Spleen (tissue), 11 donors: ENCODE data around the gene EXOC6B. TPM values are rescaled to one million over a fixed set of nuclear protein-coding genes. Genes with fewer than 3 reads are reported as not detected.

ENCODE experiments used
- DNase-seq: peaks from one replicate; pipeline ENCODE4 v3.0.0-alpha.2; 2020
- H3K27ac ChIP-seq, 8 donors: fragments of 200-600 bp; sonication (generic) in 7 of 8; 1 replicate in 4 of 8; 2 replicates in 4 of 8; pipeline versions ENCODE4 v1.5.0 to v1.8.0; 2016 to 2021; ENCODE audit warnings: inconsistent platforms in 4 of 8, mild to moderate bottlenecking in 4 of 8, moderate library complexity in 1 of 8
- H3K27me3 ChIP-seq, 7 donors: fragments of 200-600 bp; sonication (generic) in 6 of 7; replicated peaks in 1 of 7; 1 replicate in 4 of 7; 2 replicates in 3 of 7; pipeline versions ENCODE4 v1.5.0 to v1.8.0; 2016 to 2021; ENCODE audit warnings: inconsistent platforms in 3 of 7, mild to moderate bottlenecking in 1 of 7
- H3K36me3 ChIP-seq, 6 donors: fragments of 200-600 bp; sonication (generic) in 5 of 6; 1 replicate in 4 of 6; 2 replicates in 2 of 6; pipeline versions ENCODE4 v1.5.0 to v1.8.0; 2016 to 2021; ENCODE audit warnings: inconsistent platforms in 2 of 6
- H3K4me1 ChIP-seq, 6 donors: fragments of 200-600 bp; sonication (generic) in 5 of 6; 1 replicate in 3 of 6; 2 replicates in 3 of 6; pipeline versions ENCODE4 v1.5.0 to v1.8.0; 2016 to 2021; ENCODE audit warnings: inconsistent platforms in 3 of 6
- H3K4me3 ChIP-seq, 8 donors: fragments of 200-600 bp; sonication (generic) in 7 of 8; 1 replicate in 4 of 8; 2 replicates in 4 of 8; pipeline versions ENCODE4 v1.5.0 to v1.8.0; 2016 to 2021; ENCODE audit warnings: inconsistent platforms in 4 of 8, mild to moderate bottlenecking in 4 of 8, moderate library complexity in 2 of 8
- H3K9me3 ChIP-seq, 8 donors: fragments of 200-600 bp; sonication (generic) in 7 of 8; 1 replicate in 4 of 8; 2 replicates in 4 of 8; pipeline versions ENCODE4 v1.5.0 to v1.8.0; 2016 to 2021; ENCODE audit warnings: inconsistent platforms in 4 of 8
- POLR2A ChIP-seq, 3 donors: fragments of 450-650 bp; IDR thresholded peaks; one replicate each; pipeline ENCODE4 v1.5.1; 2017; ENCODE audit warnings: antibody characterized with exemption in 3 of 3, mild to moderate bottlenecking in 1 of 3
- POLR2AphosphoS5 ChIP-seq, 3 donors: sonication (generic); formaldehyde crosslinking; IDR thresholded peaks; one replicate each; pipeline ENCODE4 v1.5.1; 2017; ENCODE audit warnings: antibody characterized with exemption in 3 of 3
- WGBS, 5 donors: extraction: QIAGEN DNeasy Blood & Tissue Kit in 3 of 5; methylation state at CpG; one replicate each; pipeline versions ENCODE4 v1.1.5 to v1.1.7; 2013 to 2018; 5-methylcytosine and 5-hydroxymethylcytosine counted together
- intact Hi-C: fragments of 100-400 bp; cut with DNase I; formaldehyde crosslinking; loops from one replicate; pipeline ENCODE4 v1.15.0; 2023; ENCODE audit warnings: low total_unique reads
- polyA plus RNA-seq, 3 donors: library from polyadenylated mRNA; stranded (reverse); fragments of 200-250 nt; gene quantifications; one replicate each; pipeline ENCODE4 v1.2.1, GENCODE V29; 2013
- total RNA-seq, 7 donors: library from RNA; depleted of rRNA in 3 of 7; stranded (reverse); fragments of >200 nt in 3 of 7; fragmentation: NEBNext Ultra II Directional in 4 of 7; extraction: Animal tissue kit (Norgen Biotek cat#: 25700) in 4 of 7; gene quantifications; one replicate each; pipeline versions ENCODE4 v1.1.0 to v1.2.1, GENCODE V29; 2016 to 2021
- TF ChIP-seq, protein P1 (sequence below), 11 experiments: fragments of 200-600 bp in 7 of 11; fragments of 450-650 bp in 4 of 11; sonication (generic) in 4 of 11; IDR thresholded peaks in 8 of 11; conservative IDR thresholded peaks in 3 of 11; 1 replicate in 7 of 11; 2 replicates in 4 of 11; pipeline versions ENCODE4 v1.4.0 to v1.8.0; 2016 to 2021; ENCODE audit warnings: antibody characterized with exemption in 11 of 11, inconsistent platforms in 4 of 11, mild to moderate bottlenecking in 1 of 11
- donor health status: healthy with polysubstance abuse.
- donor health status: DM: no; HTN: no; CAD: no; lungs with moderate emphysema.
- donor health status: DM: no; HTN: no; CAD: no.
- donor health status: Bipolar disorder and iron deficiency.
- donor health status: healthy.
- donor health status: DM: no; HTN: no; CAD: no.
- donor health status: DM: yes; HTN: yes; CAD: no.

The EXOC6B gene
- total and polyA plus RNA-seq, 10 donors = 1.0 to 27.9 (median 18.0) TPM

DNA sequence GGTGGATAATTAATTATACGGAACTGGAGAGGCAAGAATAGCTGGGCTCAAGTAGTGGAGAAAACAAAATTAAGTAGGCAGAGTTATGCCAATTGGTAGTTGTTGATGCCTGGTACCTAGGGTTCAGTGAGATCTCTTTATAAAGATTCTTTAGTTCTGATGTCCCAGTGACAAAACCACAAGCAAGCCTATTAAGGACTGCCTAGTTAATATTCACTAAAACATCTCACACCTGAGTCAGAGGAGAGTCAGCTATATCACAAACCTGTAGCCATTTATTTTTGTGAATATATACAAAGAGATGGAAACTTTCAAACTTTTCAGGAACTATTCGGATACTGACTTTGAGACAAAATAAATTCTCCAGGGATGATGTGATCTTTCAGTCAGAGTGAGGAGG is 464.3 kb downstream of the EXOC6B start:
- Histone ChIP-seq H3K4me3 (no peak overlapping the region), H3K4me1 (no peaks in the 10 kb centered on the region), H3K27ac (no peak overlapping the region), H3K36me3 (peaks cover 0 to 19% (median 0%) of the 10 kb centered on the region in 6 donors), H3K27me3 (no peaks in the 10 kb centered on the region), H3K9me3 (no peaks in the 10 kb centered on the region)
- intact Hi-C loops = no loop called here
- DNase-seq = no peak
- TF ChIP-seq POLR2A (IDR thresholded peaks at IDR 0.05) = no peak
- TF ChIP-seq, protein P1, sequence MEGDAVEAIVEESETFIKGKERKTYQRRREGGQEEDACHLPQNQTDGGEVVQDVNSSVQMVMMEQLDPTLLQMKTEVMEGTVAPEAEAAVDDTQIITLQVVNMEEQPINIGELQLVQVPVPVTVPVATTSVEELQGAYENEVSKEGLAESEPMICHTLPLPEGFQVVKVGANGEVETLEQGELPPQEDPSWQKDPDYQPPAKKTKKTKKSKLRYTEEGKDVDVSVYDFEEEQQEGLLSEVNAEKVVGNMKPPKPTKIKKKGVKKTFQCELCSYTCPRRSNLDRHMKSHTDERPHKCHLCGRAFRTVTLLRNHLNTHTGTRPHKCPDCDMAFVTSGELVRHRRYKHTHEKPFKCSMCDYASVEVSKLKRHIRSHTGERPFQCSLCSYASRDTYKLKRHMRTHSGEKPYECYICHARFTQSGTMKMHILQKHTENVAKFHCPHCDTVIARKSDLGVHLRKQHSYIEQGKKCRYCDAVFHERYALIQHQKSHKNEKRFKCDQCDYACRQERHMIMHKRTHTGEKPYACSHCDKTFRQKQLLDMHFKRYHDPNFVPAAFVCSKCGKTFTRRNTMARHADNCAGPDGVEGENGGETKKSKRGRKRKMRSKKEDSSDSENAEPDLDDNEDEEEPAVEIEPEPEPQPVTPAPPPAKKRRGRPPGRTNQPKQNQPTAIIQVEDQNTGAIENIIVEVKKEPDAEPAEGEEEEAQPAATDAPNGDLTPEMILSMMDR (IDR thresholded peaks at IDR 0.05 in 8 of 11, conservative IDR thresholded peaks at IDR 0.05 in 3 of 11) = no peak
- TF ChIP-seq POLR2AphosphoS5 (IDR thresholded peaks at IDR 0.05) = no peak
- 44 to 93% (median 70%) methylated on average over 2 of the region's 2 CpGs for WGBS, 5 donors

DNA sequence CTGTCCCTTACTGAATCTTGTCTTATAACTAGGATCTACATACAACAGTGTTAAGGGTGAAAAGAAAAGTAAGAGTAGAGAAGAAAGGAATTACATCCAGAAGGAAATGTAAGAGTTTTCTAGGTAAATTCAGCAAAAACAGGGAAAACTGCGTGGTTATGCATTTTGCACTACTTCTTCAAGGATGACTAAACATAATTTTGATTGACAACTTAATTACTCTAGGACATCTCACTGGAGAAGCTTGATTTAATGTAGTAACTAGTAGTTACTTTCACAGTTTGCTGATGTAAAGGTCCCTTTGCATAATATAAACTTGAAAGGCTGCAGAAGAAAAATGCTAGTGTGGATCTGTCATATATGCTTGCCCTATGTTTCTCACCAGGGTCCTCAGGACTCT is 464.8 kb downstream of the EXOC6B start:
- intact Hi-C loops = no loop called here
- Histone ChIP-seq H3K36me3 (peaks cover 0 to 19% (median 0%) of the 10 kb centered on the region in 6 donors), H3K27me3 (no peaks in the 10 kb centered on the region), H3K4me3 (no peak overlapping the region), H3K4me1 (no peaks in the 10 kb centered on the region), H3K9me3 (no peaks in the 10 kb centered on the region), H3K27ac (no peak overlapping the region)
- WGBS, 5 donors = 86 to 93% (median 90%) methylated on average over 1 of the region's 1 CpG
- TF ChIP-seq POLR2AphosphoS5 (IDR thresholded peaks at IDR 0.05) (no peak), POLR2A (IDR thresholded peaks at IDR 0.05) (no peak)
- TF ChIP-seq, protein P1 (IDR thresholded peaks at IDR 0.05 in 8 of 11, conservative IDR thresholded peaks at IDR 0.05 in 3 of 11) = no peak
- no peak for DNase-seq

DNA sequence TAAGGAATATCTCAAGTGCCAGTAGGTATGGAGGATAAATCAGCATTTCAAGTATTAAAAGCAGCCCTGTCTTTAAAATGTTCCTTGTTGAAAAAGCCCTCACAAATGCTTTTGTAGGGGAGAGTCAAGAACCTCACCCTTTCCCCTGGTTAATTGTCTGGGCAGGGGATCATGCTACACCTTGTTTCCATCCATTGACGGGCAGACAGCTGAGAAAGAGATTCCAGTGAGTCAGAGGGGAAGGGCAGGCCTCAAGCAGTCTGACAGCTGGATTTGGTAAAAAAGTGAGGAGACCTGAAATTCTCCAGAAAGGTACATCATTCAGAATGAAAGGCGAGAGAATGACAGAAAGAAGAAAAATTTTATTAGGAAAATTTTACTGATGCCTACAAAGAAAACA is 475.0 kb downstream of the EXOC6B start:
- H3K9me3 ChIP-seq = peaks cover 0 to 5% (median 0%) of the 10 kb centered on the region in 8 donors
- intact Hi-C loops = no loop called here
- H3K27me3 ChIP-seq = no peaks in the 10 kb centered on the region
- no peak overlapping the region for H3K4me3 ChIP-seq
- TF ChIP-seq, protein P1 (IDR thresholded peaks at IDR 0.05 in 8 of 11, conservative IDR thresholded peaks at IDR 0.05 in 3 of 11) = no peak
- no peak for TF ChIP-seq POLR2AphosphoS5 (IDR thresholded peaks at IDR 0.05)
- TF ChIP-seq POLR2A (IDR thresholded peaks at IDR 0.05) = no peak
- no peaks in the 10 kb centered on the region for H3K4me1 ChIP-seq
- DNase-seq = no peak
- no peaks in the 10 kb centered on the region for H3K36me3 ChIP-seq
- H3K27ac ChIP-seq = no peak overlapping the region
- WGBS, 5 donors = 84 to 97% (median 90%) methylated on average over 2 of the region's 2 CpGs

DNA sequence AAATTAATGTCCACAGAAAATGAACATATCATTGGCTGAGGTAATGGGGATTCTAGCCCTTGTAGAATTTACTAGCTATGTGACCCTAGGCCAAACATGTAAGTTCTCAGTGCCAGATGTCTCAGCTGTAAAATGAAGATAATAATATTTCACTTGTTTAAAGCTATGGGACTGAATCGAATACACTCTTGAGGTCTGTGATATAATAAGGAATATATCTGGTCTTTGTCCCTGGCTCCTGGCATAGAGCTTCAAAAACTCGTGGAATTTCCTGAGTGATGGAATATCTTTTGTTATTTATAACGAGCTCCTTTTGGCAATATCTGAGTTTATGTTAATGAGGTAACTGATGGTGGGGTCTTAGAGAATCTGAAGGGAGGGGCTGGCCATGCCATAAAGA is 476.8 kb downstream of the EXOC6B start:
- H3K36me3 ChIP-seq = no peaks in the 10 kb centered on the region
- 67 to 83% (median 71%) methylated on average over 3 of the region's 3 CpGs for WGBS, 5 donors
- intact Hi-C loops = no loop called here
- TF ChIP-seq POLR2A (IDR thresholded peaks at IDR 0.05) (no peak), POLR2AphosphoS5 (IDR thresholded peaks at IDR 0.05) (no peak)
- TF ChIP-seq, protein P1 (IDR thresholded peaks at IDR 0.05 in 8 of 11, conservative IDR thresholded peaks at IDR 0.05 in 3 of 11) = no peak
- H3K4me1 ChIP-seq = no peaks in the 10 kb centered on the region
- no peak overlapping the region for H3K4me3 ChIP-seq
- peaks cover 0 to 18% (median 11%) of the 10 kb centered on the region in 8 donors for H3K9me3 ChIP-seq
- H3K27ac ChIP-seq = no peak overlapping the region
- DNase-seq = no peak
- H3K27me3 ChIP-seq = no peaks in the 10 kb centered on the region
